Endothelial cell of umbilical vein (primary cell): ENCODE results near the gene CABP2. TPM values are rescaled to one million over a fixed set of nuclear protein-coding genes. Genes with fewer than 3 reads are reported as not detected.

Experiments used
- BruUV-seq: library from RNA; stranded (reverse); fragments of 400-500 nt; replicated peaks from 2 replicates; lab custom pipeline; 2021; lab: Mats Ljungman, UMichigan
- CTCF ChIA-PET: fragments of 300-600, 350-600 bp; sonication (Branson Sonifier 250); formaldehyde crosslinking; loops from one replicate; lab custom pipeline; 2021; ENCODE audit warnings: antibody characterized with exemption, inconsistent platforms; lab: Charles Lee
- POLR2A ChIA-PET: fragments of 300-600, 350-600 bp; sonication (Branson Sonifier 250); formaldehyde crosslinking; loops from one replicate; lab custom pipeline; 2021; ENCODE audit warnings: antibody characterized with exemption, inconsistent platforms; lab: Charles Lee
- DNase-seq: peaks from one replicate; pipeline ENCODE4 v3.0.0-alpha.2; 2011; ENCODE audit warnings: low read depth, low spot score
- FAIRE-seq: peaks from 2 replicates; lab custom pipeline; 2011; peaks lifted over from hg19 to GRCh38; lab: Jason Lieb, UNC
- H2AFZ ChIP-seq: 2 replicates; pipeline ENCODE4 v1.6.0; 2012; ENCODE audit warnings: low read depth, low read length, control low read depth, inconsistent platforms
- H3K27ac ChIP-seq: 2 replicates; pipeline ENCODE4 v1.5.1; 2011; ENCODE audit warnings: low read depth, mild to moderate bottlenecking, control low read depth, low read length, moderate library complexity; ENCODE audit not compliant: insufficient read depth
- H3K27me3 ChIP-seq, 2 experiments: 2 replicates each; pipeline versions ENCODE4 v1.6.0 to v1.6.1; 2011; ENCODE audit warnings: low read length in 2 of 2, mixed read lengths in 1 of 2; ENCODE audit not compliant: control insufficient read depth in 2 of 2, insufficient read depth in 2 of 2
- H3K36me3 ChIP-seq, 2 experiments: 2 replicates in 1 of 2; 3 replicates in 1 of 2; pipeline ENCODE4 v1.5.1; 2011; ENCODE audit warnings: low read length in 2 of 2, mild to moderate bottlenecking in 1 of 2, moderate library complexity in 1 of 2; ENCODE audit not compliant: control insufficient read depth in 2 of 2, insufficient read depth in 2 of 2; ENCODE audit errors: extremely low read depth in 1 of 2
- H3K4me1 ChIP-seq: 3 replicates; pipeline ENCODE4 v1.5.1; 2011; ENCODE audit warnings: mild to moderate bottlenecking, low read length; ENCODE audit not compliant: control insufficient read depth, insufficient read depth; ENCODE audit errors: extremely low read depth
- H3K4me2 ChIP-seq: 2 replicates; pipeline ENCODE4 v1.6.1; 2011; ENCODE audit warnings: low read length, control low read depth, mixed read lengths; ENCODE audit not compliant: insufficient read depth
- H3K4me3 ChIP-seq, 3 experiments: fragments of 200-600 bp in 1 of 3; sonication (generic), shearing (Covaris generic) in 1 of 3; replicated peaks in 1 of 3; 2 replicates each; pipeline ENCODE4 v1.5.1; 2011 to 2016; ENCODE audit warnings: control low read depth in 3 of 3, low read length in 3 of 3, mild to moderate bottlenecking in 2 of 3, inconsistent platforms in 1 of 3, low read depth in 1 of 3, moderate library complexity in 1 of 3; ENCODE audit not compliant: insufficient read depth in 1 of 3
- H3K79me2 ChIP-seq: 2 replicates; pipeline ENCODE4 v1.6.0; 2012; ENCODE audit warnings: low read length, inconsistent platforms; ENCODE audit not compliant: control insufficient read depth, insufficient read depth
- H3K9ac ChIP-seq: replicated peaks from 2 replicates; pipeline ENCODE3; 2011; ENCODE audit warnings: low read length, control low read depth; ENCODE audit not compliant: insufficient read depth; ENCODE audit errors: extremely low read depth
- H3K9me1 ChIP-seq: replicated peaks from 3 replicates; pipeline ENCODE4 v1.6.0; 2011; ENCODE audit warnings: mild to moderate bottlenecking, low read length; ENCODE audit not compliant: control insufficient read depth, insufficient read depth; ENCODE audit errors: extremely low read depth
- H3K9me3 ChIP-seq: replicated peaks from 2 replicates; pipeline ENCODE4 v1.5.1; 2012; ENCODE audit warnings: low read length, inconsistent platforms; ENCODE audit not compliant: control insufficient read depth, insufficient read depth
- H4K20me1 ChIP-seq: replicated peaks from 2 replicates; pipeline ENCODE3; 2011; ENCODE audit warnings: mild to moderate bottlenecking, low read length; ENCODE audit not compliant: control insufficient read depth, insufficient read depth; ENCODE audit errors: extremely low read depth
- CTCF ChIP-seq, 2 donors: IDR thresholded peaks; 1 replicate in 1 of 2; 2 replicates in 1 of 2; pipeline ENCODE4 v1.5.1; 2011; ENCODE audit warnings: low read length in 2 of 2, mild to moderate bottlenecking in 2 of 2, moderate library complexity in 2 of 2, control low read depth in 1 of 2, inconsistent platforms in 1 of 2, low read depth in 1 of 2; ENCODE audit not compliant: insufficient read depth in 1 of 2; ENCODE audit errors: extremely low read depth in 1 of 2
- EZH2 ChIP-seq: IDR thresholded peaks from 2 replicates; pipeline ENCODE4 v1.6.1; 2012; ENCODE audit warnings: borderline replicate concordance, low read depth, mild to moderate bottlenecking, moderate library complexity, low read length, inconsistent platforms; ENCODE audit not compliant: severe bottlenecking
- FOS ChIP-seq: IDR thresholded peaks from 2 replicates; pipeline ENCODE4 v1.6.1; 2011; ENCODE audit warnings: mild to moderate bottlenecking, low read length, moderate library complexity, borderline replicate concordance; ENCODE audit not compliant: insufficient read depth
- GATA2 ChIP-seq: IDR thresholded peaks from 2 replicates; pipeline ENCODE4 v1.7.0; 2011; ENCODE audit warnings: low read depth, mild to moderate bottlenecking, moderate library complexity, mixed read lengths, low read length; ENCODE audit not compliant: insufficient read length, insufficient read depth
- MYC ChIP-seq: IDR thresholded peaks from one replicate; pipeline ENCODE4 v1.6.1; 2011; ENCODE audit warnings: mild to moderate bottlenecking, low read depth, low read length
- POLR2A ChIP-seq: IDR thresholded peaks from 2 replicates; pipeline ENCODE4 v1.6.1; 2012; ENCODE audit warnings: low read depth, mild to moderate bottlenecking, control low read depth, low read length
- POLR2AphosphoS5 ChIP-seq: IDR thresholded peaks from 2 replicates; pipeline ENCODE4 v1.6.1; 2012; ENCODE audit warnings: low read depth, mild to moderate bottlenecking, control low read depth, low read length, moderate library complexity; ENCODE audit not compliant: insufficient read depth
- dilution Hi-C: fragments of 300-500 bp; cut with MboI; formaldehyde crosslinking; loops from one replicate; pipeline ENCODE4 v1.15.0; 2019; ENCODE audit warnings: low sequenced_read_pairs; ENCODE audit not compliant: extremely low pct_ligation_motif_present
- intact Hi-C: fragments of 100-400 bp; cut with micrococcal nuclease; formaldehyde crosslinking; loops from one replicate; pipeline ENCODE4 v1.10.0; 2022
- polyA plus RNA-seq, 4 experiments: library from polyadenylated mRNA; depleted of rRNA in 3 of 4; stranded (reverse) in 3 of 4; unstranded in 1 of 4; fragments of >200 nt; gene quantifications; 2 replicates each; pipeline versions ENCODE4 v1.2.1 to v1.2.3, GENCODE V29; 2011 to 2012; ENCODE audit warnings: missing spikeins in 1 of 4
- total RNA-seq: library from RNA; stranded (reverse); gene quantifications from 2 replicates; pipeline ENCODE4 v1.2.3, GENCODE V29; 2021

CABP2 gene
- total and polyA plus RNA-seq, 2 donors (not counting 3 experiments of a cell fraction or from before 2014, with no cell fraction given), result not detected

DNA sequence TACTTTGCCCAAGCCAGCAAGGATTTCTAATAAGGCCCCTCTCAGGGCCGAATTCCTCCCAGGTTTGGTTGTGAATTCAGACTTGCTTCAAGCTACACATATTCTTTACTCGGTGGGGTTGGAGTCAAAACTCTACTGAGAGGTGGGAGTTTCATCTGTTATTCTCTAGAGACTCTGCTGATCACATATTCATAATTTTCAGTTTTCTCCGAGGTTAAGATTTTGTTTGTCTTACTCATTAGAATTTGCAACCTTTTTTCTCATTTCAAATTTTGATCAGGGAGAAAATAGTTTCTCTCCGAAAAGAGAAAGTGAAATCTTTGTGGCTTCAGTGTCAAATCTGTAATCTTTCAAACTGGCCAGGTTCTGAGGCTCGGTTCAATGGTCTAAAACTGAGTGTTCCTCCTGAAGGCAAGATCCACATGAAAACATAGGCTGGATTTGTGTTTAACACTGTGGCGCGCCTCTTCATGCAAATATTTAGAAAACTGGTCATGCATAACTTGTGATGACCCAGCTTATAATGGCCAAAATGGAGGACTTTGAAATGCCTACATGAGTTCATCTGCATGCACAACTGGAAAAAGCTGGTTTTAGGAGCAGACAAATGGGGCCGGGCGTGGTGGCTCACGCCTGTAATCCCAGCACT, 38.8 kb upstream of the CABP2 start:
- intact Hi-C loops, result loop anchor here (5.0 kb wide), 1 partner anchor 95 kb away; the partner anchor contains the start of gene TMEM134
- Histone ChIP-seq H3K9ac (no peak overlapping the region), H3K4me1 (peaks cover 15% of the 10 kb centered on the region), H3K79me2 (no peaks in the 10 kb centered on the region), H3K27ac (no peak overlapping the region), H3K4me2 (no peak overlapping the region), H3K9me1 (no peaks in the 10 kb centered on the region), H3K36me3 (no peaks in the 10 kb centered on the region), H3K9me3 (no peaks in the 10 kb centered on the region), H3K4me3 (no peak overlapping the region), H4K20me1 (no peaks in the 10 kb centered on the region), H2AFZ (no peak overlapping the region), H3K27me3 (no peaks in the 10 kb centered on the region)
- FAIRE-seq (no peak), DNase-seq (no peak)
- POLR2A ChIA-PET, result no interaction called here
- dilution Hi-C loops, result no loop called here
- CTCF ChIA-PET, result no interaction called here
- BruUV-seq, result no TSS peak
- TF ChIP-seq POLR2A, result no peak
- no peak for TF ChIP-seq POLR2AphosphoS5
- TF ChIP-seq FOS, result no peak
- no peak for TF ChIP-seq EZH2
- TF ChIP-seq CTCF (IDR thresholded peaks at IDR 0.05; ENCODE audit: extremely low read depth in 1 of 2, insufficient read depth in 1 of 2, low read depth in 1 of 2, low read length in 2 of 2), result no peak
- no peak for TF ChIP-seq GATA2
- no peak for TF ChIP-seq MYC
